GM12872 (cell line): Measurements from ENCODE around the gene WDR18.

ENCODE experiments used
- TF ChIP-seq, protein P1 (sequence below): IDR thresholded peaks from 3 replicates; pipeline ENCODE4 v1.5.1; 2011; ENCODE audit warnings: low read depth, mild to moderate bottlenecking, low read length, moderate library complexity; ENCODE audit not compliant: insufficient read depth

The WDR18 gene

DNA sequence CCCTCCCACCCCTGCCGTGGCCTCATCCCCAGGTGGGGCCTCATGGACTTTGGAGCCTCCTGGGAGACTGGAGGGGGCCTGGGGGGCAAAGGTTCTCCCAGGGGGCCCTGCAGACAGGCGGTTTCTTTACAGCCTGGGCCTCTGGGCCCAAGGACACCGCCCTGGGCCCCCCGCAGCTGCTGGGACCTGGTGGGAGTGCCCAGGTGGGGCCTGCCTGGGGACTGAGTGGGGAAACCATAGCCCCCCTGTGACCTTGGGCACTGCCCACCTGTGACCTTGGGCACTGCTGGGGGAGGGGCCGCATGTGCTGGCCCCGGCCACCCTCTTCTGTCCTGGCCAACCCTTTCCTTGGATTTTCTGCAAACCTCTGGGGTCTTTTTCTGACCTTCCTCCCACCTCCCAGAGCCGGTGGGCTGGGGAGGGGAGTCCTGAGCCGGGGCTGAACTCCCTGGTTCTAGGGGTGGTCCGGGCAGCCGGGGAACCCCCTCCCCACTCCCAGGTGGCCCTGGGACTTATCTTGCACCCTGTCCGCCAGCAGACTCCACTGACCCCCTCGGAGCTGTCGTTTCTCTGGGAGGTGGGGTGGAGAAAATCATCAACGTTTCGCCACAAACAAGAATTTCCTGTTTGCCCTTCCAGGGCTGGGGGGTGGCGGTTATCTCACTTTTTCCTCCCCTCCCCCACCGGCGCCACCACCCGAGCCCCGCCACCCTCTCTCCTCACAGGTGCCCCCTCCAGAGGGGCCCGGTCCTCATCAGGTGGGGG lies 31.3 kb upstream of the WDR18 start:
- TF ChIP-seq, protein P1, sequence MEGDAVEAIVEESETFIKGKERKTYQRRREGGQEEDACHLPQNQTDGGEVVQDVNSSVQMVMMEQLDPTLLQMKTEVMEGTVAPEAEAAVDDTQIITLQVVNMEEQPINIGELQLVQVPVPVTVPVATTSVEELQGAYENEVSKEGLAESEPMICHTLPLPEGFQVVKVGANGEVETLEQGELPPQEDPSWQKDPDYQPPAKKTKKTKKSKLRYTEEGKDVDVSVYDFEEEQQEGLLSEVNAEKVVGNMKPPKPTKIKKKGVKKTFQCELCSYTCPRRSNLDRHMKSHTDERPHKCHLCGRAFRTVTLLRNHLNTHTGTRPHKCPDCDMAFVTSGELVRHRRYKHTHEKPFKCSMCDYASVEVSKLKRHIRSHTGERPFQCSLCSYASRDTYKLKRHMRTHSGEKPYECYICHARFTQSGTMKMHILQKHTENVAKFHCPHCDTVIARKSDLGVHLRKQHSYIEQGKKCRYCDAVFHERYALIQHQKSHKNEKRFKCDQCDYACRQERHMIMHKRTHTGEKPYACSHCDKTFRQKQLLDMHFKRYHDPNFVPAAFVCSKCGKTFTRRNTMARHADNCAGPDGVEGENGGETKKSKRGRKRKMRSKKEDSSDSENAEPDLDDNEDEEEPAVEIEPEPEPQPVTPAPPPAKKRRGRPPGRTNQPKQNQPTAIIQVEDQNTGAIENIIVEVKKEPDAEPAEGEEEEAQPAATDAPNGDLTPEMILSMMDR, result no peak

GRCh38 chr19:953445-954271 lies 30.5 kb upstream of the WDR18 start:
- TF ChIP-seq, protein P1, result no peak

DNA sequence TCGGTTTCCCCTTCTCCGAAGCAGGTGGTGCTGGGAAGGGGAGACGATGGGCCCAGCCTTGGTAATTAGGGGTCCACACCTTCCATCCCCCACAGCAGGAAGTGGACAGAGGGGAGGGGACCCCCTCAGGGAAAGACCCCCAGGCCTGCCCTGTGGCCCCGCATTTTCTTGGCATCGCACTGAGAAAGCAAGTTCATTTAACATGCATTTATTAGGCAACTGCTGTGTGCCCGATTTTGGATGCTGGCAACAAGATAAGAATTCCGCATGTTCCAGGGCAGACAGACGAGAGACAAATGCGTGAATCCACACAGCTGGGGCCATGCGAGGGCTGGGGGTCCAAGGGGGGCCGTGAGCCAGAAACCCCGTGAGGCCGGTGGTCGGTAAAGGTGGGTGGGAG lies 29.9 kb upstream of the WDR18 start:
- TF ChIP-seq, protein P1, result no peak

GRCh38 chr19:954672-955494 lies 29.3 kb upstream of the WDR18 start:
- TF ChIP-seq, protein P1, result no peak

DNA sequence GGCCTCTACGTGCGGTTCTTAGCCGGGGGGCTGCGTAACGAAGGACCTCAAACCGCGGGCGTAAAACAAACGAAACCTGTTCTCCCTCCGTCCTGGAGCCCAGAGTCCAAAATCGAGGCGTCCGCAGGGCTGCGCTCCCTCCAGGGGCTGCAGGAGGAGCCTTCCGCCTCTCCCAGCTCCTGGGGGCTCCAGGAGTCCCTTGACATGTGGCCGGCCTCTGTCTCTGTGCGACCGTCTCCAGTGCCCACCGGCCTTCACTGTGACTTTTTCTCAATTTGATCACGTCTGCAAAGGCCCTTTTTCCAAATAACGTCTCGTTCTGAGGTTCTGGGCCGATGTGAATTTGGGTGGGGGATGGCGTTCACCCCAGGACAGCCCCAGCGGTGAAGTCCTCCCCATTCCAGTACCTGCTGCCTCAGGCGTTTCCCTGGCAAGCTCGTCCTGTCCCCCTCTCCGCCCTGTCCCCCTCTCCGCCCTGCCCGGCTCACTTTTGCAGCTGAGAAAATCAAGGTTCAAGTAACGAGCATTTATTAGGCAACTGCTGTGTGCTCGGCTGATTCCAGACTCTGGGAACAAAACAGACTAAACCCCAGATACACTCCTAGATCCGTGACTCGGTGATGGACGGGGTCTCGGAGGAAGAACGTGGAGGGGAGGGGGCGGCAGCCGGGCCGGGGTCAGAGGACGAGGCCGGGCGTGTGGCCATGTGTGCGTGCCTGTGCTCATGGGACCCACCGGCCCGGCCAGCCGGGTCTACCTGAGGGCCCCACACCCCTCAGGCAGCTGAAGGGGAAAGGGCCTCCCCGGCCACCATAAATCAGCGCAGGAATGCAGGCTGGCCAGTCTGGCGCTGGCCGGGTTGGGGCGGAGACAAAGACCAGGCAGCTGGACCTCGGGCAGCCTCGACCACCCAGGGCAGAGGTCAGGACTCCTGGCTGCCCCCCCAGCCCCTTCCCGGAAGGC lies 28.1 kb upstream of the WDR18 start:
- TF ChIP-seq, protein P1, result no peak

GRCh38 chr19:956766-957440 lies 27.2 kb upstream of the WDR18 start:
- TF ChIP-seq, protein P1, result no peak
